HG02884 (cell line): Measurements from ENCODE around the gene WFDC9.
"Not testable (repeated sequence)": the region's sequence is repeated elsewhere in the genome, so short reads cannot be mapped to it uniquely, and the experiment has no call there.

Experiments used
- ATAC-seq: cut with Tn5 transposase; IDR thresholded peaks from one replicate; pipeline ENCODE4 v1.9.1; 2021; ENCODE audit warnings: mild to moderate bottlenecking, moderate library complexity; ENCODE audit not compliant: unreplicated experiment

The WFDC9 gene

GRCh38 chr20:45593498-45593897 lies 37.6 kb downstream of the WFDC9 start:
- no peak for ATAC-seq

GRCh38 chr20:45592574-45593189 lies 38.4 kb downstream of the WFDC9 start:
- ATAC-seq, result no peak

GRCh38 chr20:45589725-45590124 lies 41.4 kb downstream of the WFDC9 start:
- ATAC-seq, result no peak

GRCh38 chr20:45588800-45589199 lies 42.3 kb downstream of the WFDC9 start:
- ATAC-seq, result no peak

GRCh38 chr20:45585986-45586385 lies 45.1 kb downstream of the WFDC9 start:
- not testable (repeated sequence) for ATAC-seq

- not testable (repeated sequence) for ATAC-seq
These were observed 46.8 kb downstream of the WFDC9 start for GRCh38 chr20:45584294-45584693.

GRCh38 chr20:45583502-45583901 lies 47.6 kb downstream of the WFDC9 start:
- ATAC-seq, result no peak

- no peak for ATAC-seq
These were observed 49.4 kb downstream of the WFDC9 start for GRCh38 chr20:45581702-45582101.

- no peak for ATAC-seq
These were observed 51.9 kb downstream of the WFDC9 start, which contains the start of gene WFDC8 for GRCh38 chr20:45579184-45579583. TSS of gene WFDC8 (minus strand) at chr20:45579284. CDS start at chr20:45579247, 37 bp downstream.

- ATAC-seq, result no peak
These were observed 52.9 kb downstream of the WFDC9 start for GRCh38 chr20:45578231-45578630.

- ATAC-seq, result no peak
These were observed 54.1 kb downstream of the WFDC9 start for GRCh38 chr20:45576995-45577394.

GRCh38 chr20:45575931-45576330 lies 55.2 kb downstream of the WFDC9 start:
- no peak for ATAC-seq

- ATAC-seq, result not testable (repeated sequence)
These were observed 61.4 kb downstream of the WFDC9 start for GRCh38 chr20:45569650-45570049.

- ATAC-seq, result no peak
These were observed 66.3 kb downstream of the WFDC9 start for GRCh38 chr20:45564760-45565276.
